PFSK-1 (cell line): ENCODE measurements around the gene ANKIB1.

Experiments used
- POLR2AphosphoS5 ChIP-seq: IDR thresholded peaks from 2 replicates; pipeline ENCODE4 v1.6.1; 2012; ENCODE audit warnings: low read depth, mild to moderate bottlenecking, control low read depth, low read length, moderate library complexity
- SIN3A ChIP-seq: IDR thresholded peaks from 2 replicates; pipeline ENCODE4 v1.6.1; 2012; ENCODE audit warnings: mild to moderate bottlenecking, low read length, moderate library complexity, borderline replicate concordance; ENCODE audit not compliant: insufficient read depth
- TAF1 ChIP-seq: IDR thresholded peaks from 2 replicates; pipeline ENCODE4 v1.6.1; 2012; ENCODE audit warnings: low read length, control low read depth, borderline replicate concordance; ENCODE audit not compliant: insufficient read depth
- TF ChIP-seq, protein P1 (sequence below), 2 experiments: IDR thresholded peaks; 2 replicates each; pipeline versions ENCODE4 v1.6.1 to v1.8.0; 2011 to 2012; ENCODE audit warnings: low read depth in 2 of 2, low read length in 2 of 2, control low read depth in 1 of 2, inconsistent platforms in 1 of 2, mild to moderate bottlenecking in 1 of 2, moderate library complexity in 1 of 2; ENCODE audit not compliant: insufficient read depth in 1 of 2

DNA sequence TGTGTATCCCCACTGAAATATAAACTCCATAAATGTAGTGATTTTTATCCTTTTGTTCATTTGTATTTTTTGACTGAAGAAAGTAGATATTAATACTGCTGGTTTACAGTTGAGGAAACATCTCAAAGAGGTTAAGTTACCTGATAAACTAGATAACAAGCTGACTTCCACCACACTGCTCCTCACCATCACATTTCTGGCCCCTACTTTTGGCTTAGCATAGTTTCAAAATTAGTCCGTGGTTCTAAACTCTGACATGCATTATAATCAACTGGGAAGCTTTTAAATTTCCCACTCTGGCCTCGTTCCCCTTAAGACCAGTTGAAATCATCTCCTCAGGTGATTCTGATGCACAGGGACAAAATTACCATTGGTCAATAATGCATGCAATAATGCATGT lies 43.5 kb downstream of the ANKIB1 start:
- no peak for TF ChIP-seq POLR2AphosphoS5
- TF ChIP-seq, protein P1, sequence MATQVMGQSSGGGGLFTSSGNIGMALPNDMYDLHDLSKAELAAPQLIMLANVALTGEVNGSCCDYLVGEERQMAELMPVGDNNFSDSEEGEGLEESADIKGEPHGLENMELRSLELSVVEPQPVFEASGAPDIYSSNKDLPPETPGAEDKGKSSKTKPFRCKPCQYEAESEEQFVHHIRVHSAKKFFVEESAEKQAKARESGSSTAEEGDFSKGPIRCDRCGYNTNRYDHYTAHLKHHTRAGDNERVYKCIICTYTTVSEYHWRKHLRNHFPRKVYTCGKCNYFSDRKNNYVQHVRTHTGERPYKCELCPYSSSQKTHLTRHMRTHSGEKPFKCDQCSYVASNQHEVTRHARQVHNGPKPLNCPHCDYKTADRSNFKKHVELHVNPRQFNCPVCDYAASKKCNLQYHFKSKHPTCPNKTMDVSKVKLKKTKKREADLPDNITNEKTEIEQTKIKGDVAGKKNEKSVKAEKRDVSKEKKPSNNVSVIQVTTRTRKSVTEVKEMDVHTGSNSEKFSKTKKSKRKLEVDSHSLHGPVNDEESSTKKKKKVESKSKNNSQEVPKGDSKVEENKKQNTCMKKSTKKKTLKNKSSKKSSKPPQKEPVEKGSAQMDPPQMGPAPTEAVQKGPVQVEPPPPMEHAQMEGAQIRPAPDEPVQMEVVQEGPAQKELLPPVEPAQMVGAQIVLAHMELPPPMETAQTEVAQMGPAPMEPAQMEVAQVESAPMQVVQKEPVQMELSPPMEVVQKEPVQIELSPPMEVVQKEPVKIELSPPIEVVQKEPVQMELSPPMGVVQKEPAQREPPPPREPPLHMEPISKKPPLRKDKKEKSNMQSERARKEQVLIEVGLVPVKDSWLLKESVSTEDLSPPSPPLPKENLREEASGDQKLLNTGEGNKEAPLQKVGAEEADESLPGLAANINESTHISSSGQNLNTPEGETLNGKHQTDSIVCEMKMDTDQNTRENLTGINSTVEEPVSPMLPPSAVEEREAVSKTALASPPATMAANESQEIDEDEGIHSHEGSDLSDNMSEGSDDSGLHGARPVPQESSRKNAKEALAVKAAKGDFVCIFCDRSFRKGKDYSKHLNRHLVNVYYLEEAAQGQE (IDR thresholded peaks at IDR 0.05; ENCODE audit: insufficient read depth in 1 of 2, low read depth in 2 of 2, low read length in 2 of 2), result no peak
- no peak for TF ChIP-seq TAF1
- TF ChIP-seq SIN3A, result no peak
